ENCODE data around the gene SIGLEC10.

DNA sequence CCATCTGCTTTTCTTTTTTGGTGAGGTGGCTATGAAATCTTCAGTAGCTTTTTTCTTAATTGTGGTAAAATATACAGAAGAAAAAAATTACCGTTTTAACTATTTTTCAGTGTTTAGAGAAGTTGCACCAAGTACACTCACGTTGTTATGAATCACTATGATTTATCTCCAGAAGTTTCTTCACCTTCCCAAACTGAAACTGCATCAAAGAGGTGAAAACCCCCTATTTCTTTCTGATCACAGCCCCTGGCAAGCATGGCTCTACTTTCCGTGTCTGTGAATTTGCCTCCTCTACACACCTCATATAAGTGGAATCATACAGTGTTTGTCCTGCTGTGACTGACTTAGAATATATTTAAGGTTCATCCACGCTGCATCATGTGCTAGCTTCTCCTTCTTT, 15.6 kb upstream of the SIGLEC10 start:
- TF ChIP-seq, protein P1, sequence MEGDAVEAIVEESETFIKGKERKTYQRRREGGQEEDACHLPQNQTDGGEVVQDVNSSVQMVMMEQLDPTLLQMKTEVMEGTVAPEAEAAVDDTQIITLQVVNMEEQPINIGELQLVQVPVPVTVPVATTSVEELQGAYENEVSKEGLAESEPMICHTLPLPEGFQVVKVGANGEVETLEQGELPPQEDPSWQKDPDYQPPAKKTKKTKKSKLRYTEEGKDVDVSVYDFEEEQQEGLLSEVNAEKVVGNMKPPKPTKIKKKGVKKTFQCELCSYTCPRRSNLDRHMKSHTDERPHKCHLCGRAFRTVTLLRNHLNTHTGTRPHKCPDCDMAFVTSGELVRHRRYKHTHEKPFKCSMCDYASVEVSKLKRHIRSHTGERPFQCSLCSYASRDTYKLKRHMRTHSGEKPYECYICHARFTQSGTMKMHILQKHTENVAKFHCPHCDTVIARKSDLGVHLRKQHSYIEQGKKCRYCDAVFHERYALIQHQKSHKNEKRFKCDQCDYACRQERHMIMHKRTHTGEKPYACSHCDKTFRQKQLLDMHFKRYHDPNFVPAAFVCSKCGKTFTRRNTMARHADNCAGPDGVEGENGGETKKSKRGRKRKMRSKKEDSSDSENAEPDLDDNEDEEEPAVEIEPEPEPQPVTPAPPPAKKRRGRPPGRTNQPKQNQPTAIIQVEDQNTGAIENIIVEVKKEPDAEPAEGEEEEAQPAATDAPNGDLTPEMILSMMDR (conservative IDR thresholded peaks at IDR 0.05; ENCODE audit: low read depth, low read length), result no peak
- TF ChIP-seq MXI1 (IDR thresholded peaks at IDR 0.05; ENCODE audit: borderline replicate concordance, low read depth, low read length) (no peak), POLR2A (IDR thresholded peaks at IDR 0.05; ENCODE audit: low read depth, low read length) (no peak), BHLHE40 (IDR thresholded peaks at IDR 0.05; ENCODE audit: low read depth, low read length) (no peak), RCOR1 (IDR thresholded peaks at IDR 0.05; ENCODE audit: insufficient replicate concordance, low read length) (no peak), FOS (IDR thresholded peaks at IDR 0.05; ENCODE audit: low read depth, low read length) (no peak)

Data from IMR-90 (cell line).